ENCODE measurements around the gene ZNF133. TPM values are rescaled to one million over a fixed set of nuclear protein-coding genes. Genes with fewer than 3 reads are reported as not detected.

The ZNF133 gene
- total and polyA plus RNA-seq, 2 of the 13 experiments (the other 11 are each of a cell fraction or from before 2014, with no cell fraction given): 23.5 to 26.7 TPM

GRCh38 chr20:18287915-18288748 lies at the start of gene ZNF133 (continued):
- no peak for TF ChIP-seq MAFF (IDR thresholded peaks at IDR 0.05; ENCODE audit: low read depth, low read length)
- peak; percentile 53 for TF ChIP-seq STAG1 (CRISPR knock-in tag; IDR thresholded peaks at IDR 0.05)
- no peak; the same call in 1 of the 2 replicates for TF ChIP-seq ZMYM3 (CRISPR knock-in tag; IDR thresholded peaks at IDR 0.05)
- TF ChIP-seq SIX4 (CRISPR knock-in tag; IDR thresholded peaks at IDR 0.05): no peak; the same call in 1 of the 2 replicates
- TF ChIP-seq ZNF556 (CRISPR knock-in tag; IDR thresholded peaks at IDR 0.05; ENCODE audit: borderline replicate concordance): peak; percentile 77
- peak; percentile 55 for TF ChIP-seq TARDBP (CRISPR knock-in tag; IDR thresholded peaks at IDR 0.05)
- TF ChIP-seq ZNF441 (CRISPR knock-in tag; IDR thresholded peaks at IDR 0.05; ENCODE audit: borderline replicate concordance): peak; percentile 48; the same call in 1 of the 2 replicates
- peak; percentile 25; the same call in 1 of the 2 replicates for TF ChIP-seq NFE2L2 (IDR thresholded peaks at IDR 0.05; ENCODE audit: low read length)
- TF ChIP-seq TBX3 (IDR thresholded peaks at IDR 0.05; ENCODE audit: borderline replicate concordance): peak; percentile 60; the same call in 1 of the 2 replicates
- no peak for TF ChIP-seq ZNF839 (CRISPR knock-in tag; IDR thresholded peaks at IDR 0.05; ENCODE audit: borderline replicate concordance)
- TF ChIP-seq HNF4A (CRISPR knock-in tag; IDR thresholded peaks at IDR 0.05): peak; percentile 42
- peak; percentile 81; the same call in 1 of the 2 replicates for TF ChIP-seq ZNF20 (CRISPR knock-in tag; IDR thresholded peaks at IDR 0.05)
- TF ChIP-seq ZNF782 (CRISPR knock-in tag; IDR thresholded peaks at IDR 0.05; ENCODE audit: borderline replicate concordance): peak; percentile 91; the same call in 1 of the 2 replicates
- TF ChIP-seq ATF5 (CRISPR knock-in tag; IDR thresholded peaks at IDR 0.05; ENCODE audit: low read depth): 0 out of 2 replicates have a peak, but pooled peaks have one; percentile 26
- peak; percentile 87; the same call in 1 of the 2 replicates for TF ChIP-seq ZNF773 (CRISPR knock-in tag; IDR thresholded peaks at IDR 0.05; ENCODE audit: borderline replicate concordance)
- TF ChIP-seq, protein P1, sequence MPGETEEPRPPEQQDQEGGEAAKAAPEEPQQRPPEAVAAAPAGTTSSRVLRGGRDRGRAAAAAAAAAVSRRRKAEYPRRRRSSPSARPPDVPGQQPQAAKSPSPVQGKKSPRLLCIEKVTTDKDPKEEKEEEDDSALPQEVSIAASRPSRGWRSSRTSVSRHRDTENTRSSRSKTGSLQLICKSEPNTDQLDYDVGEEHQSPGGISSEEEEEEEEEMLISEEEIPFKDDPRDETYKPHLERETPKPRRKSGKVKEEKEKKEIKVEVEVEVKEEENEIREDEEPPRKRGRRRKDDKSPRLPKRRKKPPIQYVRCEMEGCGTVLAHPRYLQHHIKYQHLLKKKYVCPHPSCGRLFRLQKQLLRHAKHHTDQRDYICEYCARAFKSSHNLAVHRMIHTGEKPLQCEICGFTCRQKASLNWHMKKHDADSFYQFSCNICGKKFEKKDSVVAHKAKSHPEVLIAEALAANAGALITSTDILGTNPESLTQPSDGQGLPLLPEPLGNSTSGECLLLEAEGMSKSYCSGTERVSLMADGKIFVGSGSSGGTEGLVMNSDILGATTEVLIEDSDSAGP (CRISPR knock-in tag; IDR thresholded peaks at IDR 0.05; ENCODE audit: borderline replicate concordance): peak; percentile 93
- peak; percentile 57; the same call in 1 of the 2 replicates for TF ChIP-seq ZNF670 (CRISPR knock-in tag; IDR thresholded peaks at IDR 0.05; ENCODE audit: borderline replicate concordance)
- TF ChIP-seq, protein P2, sequence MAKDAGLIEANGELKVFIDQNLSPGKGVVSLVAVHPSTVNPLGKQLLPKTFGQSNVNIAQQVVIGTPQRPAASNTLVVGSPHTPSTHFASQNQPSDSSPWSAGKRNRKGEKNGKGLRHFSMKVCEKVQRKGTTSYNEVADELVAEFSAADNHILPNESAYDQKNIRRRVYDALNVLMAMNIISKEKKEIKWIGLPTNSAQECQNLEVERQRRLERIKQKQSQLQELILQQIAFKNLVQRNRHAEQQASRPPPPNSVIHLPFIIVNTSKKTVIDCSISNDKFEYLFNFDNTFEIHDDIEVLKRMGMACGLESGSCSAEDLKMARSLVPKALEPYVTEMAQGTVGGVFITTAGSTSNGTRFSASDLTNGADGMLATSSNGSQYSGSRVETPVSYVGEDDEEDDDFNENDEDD (CRISPR knock-in tag; IDR thresholded peaks at IDR 0.05; ENCODE audit: borderline replicate concordance): peak; percentile 77; the same call in 1 of the 2 replicates
- TF ChIP-seq ZBTB42 (CRISPR knock-in tag; IDR thresholded peaks at IDR 0.05): peak; percentile 98
- no peak for TF ChIP-seq REL (CRISPR knock-in tag; conservative IDR thresholded peaks at IDR 0.05)
